Endodermal cell (in vitro differentiated cells): ENCODE results near the gene CATSPERB. TPM values are rescaled to one million over a fixed set of nuclear protein-coding genes. Genes with fewer than 3 reads are reported as not detected.
"Not testable (repeated sequence)": the region's sequence is repeated elsewhere in the genome, so short reads cannot be mapped to it uniquely, and the experiment has no call there.

Experiments
- DNase-seq: peaks from one replicate; pipeline ENCODE4 v3.0.0-alpha.2; 2017
- H3K27ac ChIP-seq: 2 replicates; pipeline ENCODE4 v1.5.1; 2013; ENCODE audit warnings: mild to moderate bottlenecking, low read depth, low read length, moderate library complexity
- H3K27me3 ChIP-seq: 2 replicates; pipeline ENCODE4 v1.6.1; 2013; ENCODE audit warnings: mild to moderate bottlenecking, low read length, moderate library complexity; ENCODE audit not compliant: insufficient read depth, control insufficient read depth, poor library complexity, severe bottlenecking
- H3K36me3 ChIP-seq: 2 replicates; pipeline ENCODE4 v1.7.0; 2013; ENCODE audit warnings: mild to moderate bottlenecking, low read length, moderate library complexity; ENCODE audit not compliant: control insufficient read depth, insufficient read depth
- H3K4me1 ChIP-seq: one replicate; pipeline ENCODE4 v1.7.0; 2013; ENCODE audit warnings: low read length; ENCODE audit not compliant: control insufficient read depth, insufficient read depth
- H3K4me3 ChIP-seq: 2 replicates; pipeline ENCODE4 v1.5.1; 2013; ENCODE audit warnings: mild to moderate bottlenecking, low read length, moderate library complexity
- H3K9ac ChIP-seq: 2 replicates; pipeline ENCODE4 v1.6.1; 2013; ENCODE audit warnings: mild to moderate bottlenecking, low read length, moderate library complexity; ENCODE audit not compliant: poor library complexity, severe bottlenecking; ENCODE audit errors: extremely low read depth
- H3K9me3 ChIP-seq: 2 replicates; pipeline ENCODE4 v1.6.1; 2013; ENCODE audit warnings: mild to moderate bottlenecking, low read length, moderate library complexity; ENCODE audit not compliant: control insufficient read depth
- H3K27ac Mint-ChIP-seq: 2 replicates; pipeline ENCODE4 v1.8.0; 2020; ENCODE audit warnings: mixed read lengths
- H3K27me3 Mint-ChIP-seq: 2 replicates; pipeline ENCODE4 v1.8.0; 2021; ENCODE audit warnings: mild to moderate bottlenecking, mixed read lengths; ENCODE audit not compliant: insufficient read depth
- H3K36me3 Mint-ChIP-seq: 2 replicates; pipeline ENCODE4 v1.8.0; 2020; ENCODE audit warnings: low read depth, mixed read lengths
- H3K4me1 Mint-ChIP-seq: 2 replicates; pipeline ENCODE4 v1.8.0; 2020; ENCODE audit warnings: mixed read lengths
- H3K4me3 Mint-ChIP-seq: 2 replicates; pipeline ENCODE4 v1.8.0; 2020; ENCODE audit warnings: mild to moderate bottlenecking, moderate library complexity, mixed read lengths
- H3K9me3 Mint-ChIP-seq: 2 replicates; pipeline ENCODE4 v1.8.0; 2020; ENCODE audit warnings: mild to moderate bottlenecking, mixed read lengths
- CTCF ChIP-seq: fragments of 200-600 bp; sonication (generic); conservative IDR thresholded peaks from 2 replicates; pipeline ENCODE4 v1.5.0; 2021; ENCODE audit warnings: antibody characterized with exemption, mild to moderate bottlenecking
- WGBS, 2 experiments: methylation state at CpG; one replicate each; pipeline versions ENCODE4 v1.1.5 to v1.1.7; 2013; ENCODE audit warnings: missing lambda C conversion rate in 2 of 2, mixed read lengths in 1 of 2; ENCODE audit not compliant: insufficient coverage in 1 of 2, insufficient read length in 1 of 2; 5-methylcytosine and 5-hydroxymethylcytosine counted together
- total RNA-seq, 2 donors: library from RNA; stranded (reverse); fragmentation: NEBNext Ultra II Directional in 1 of 2; extraction: Animal tissue kit (Norgen Biotek cat#: 25700) in 1 of 2; gene quantifications; 2 replicates in 1 of 2; 3 replicates in 1 of 2; pipeline ENCODE4 v1.2.1, GENCODE V29; 2021

CATSPERB gene
- total RNA-seq, 2 donors from 2014 or later = 0.64 TPM; not detected in 1

GRCh38 chr14:91679273-91679672 is 52.6 kb downstream of the CATSPERB start:
- H3K27ac Mint-ChIP-seq = no peak overlapping the region
- no peaks in the 10 kb centered on the region for H3K4me1 Mint-ChIP-seq
- no peaks in the 10 kb centered on the region for H3K36me3 Mint-ChIP-seq
- H3K4me1 ChIP-seq = no peaks in the 10 kb centered on the region
- no peak for TF ChIP-seq CTCF
- peak overlapping the region; percentile 27 for H3K4me3 ChIP-seq
- H3K9me3 Mint-ChIP-seq = peaks cover 69% of the 10 kb centered on the region
- H3K4me3 Mint-ChIP-seq = no peak overlapping the region
- peaks cover 35% of the 10 kb centered on the region for H3K9me3 ChIP-seq
- H3K27me3 ChIP-seq = no peaks in the 10 kb centered on the region
- no peak overlapping the region for H3K9ac ChIP-seq
- H3K27ac ChIP-seq = no peak overlapping the region
- DNase-seq = no peak
- H3K27me3 Mint-ChIP-seq = no peaks in the 10 kb centered on the region
- H3K36me3 ChIP-seq = no peaks in the 10 kb centered on the region

GRCh38 chr14:91677687-91678086 is 54.2 kb downstream of the CATSPERB start:
- H3K27me3 Mint-ChIP-seq, H3K4me1 Mint-ChIP-seq, H3K27me3 ChIP-seq, H3K4me3 ChIP-seq, H3K27ac Mint-ChIP-seq, H3K36me3 ChIP-seq, H3K4me3 Mint-ChIP-seq, H3K36me3 Mint-ChIP-seq, H3K4me1 ChIP-seq, H3K9ac ChIP-seq, DNase-seq, H3K27ac ChIP-seq: not testable (repeated sequence)
- peaks cover 39% of the 10 kb centered on the region for H3K9me3 ChIP-seq
- H3K9me3 Mint-ChIP-seq = peaks cover 81% of the 10 kb centered on the region
- WGBS, 2 experiments = 86 to 100% methylated on average over 2 to 3 of the region's 3 CpGs

GRCh38 chr14:91674911-91675310 is 57.0 kb downstream of the CATSPERB start:
- no peaks in the 10 kb centered on the region for H3K4me1 Mint-ChIP-seq
- no peak overlapping the region for H3K9ac ChIP-seq
- no peaks in the 10 kb centered on the region for H3K4me1 ChIP-seq
- DNase-seq = no peak
- H3K27ac ChIP-seq = no peak overlapping the region
- 91 to 100% methylated on average over 1 to 3 of the region's 3 CpGs for WGBS, 2 experiments
- H3K4me3 ChIP-seq = no peak overlapping the region
- no peaks in the 10 kb centered on the region for H3K27me3 ChIP-seq
- H3K4me3 Mint-ChIP-seq = no peak overlapping the region
- H3K36me3 ChIP-seq = no peaks in the 10 kb centered on the region
- H3K27me3 Mint-ChIP-seq = no peaks in the 10 kb centered on the region
- no peak overlapping the region for H3K27ac Mint-ChIP-seq
- TF ChIP-seq CTCF = no peak
- no peaks in the 10 kb centered on the region for H3K36me3 Mint-ChIP-seq
- H3K9me3 ChIP-seq = peaks cover 23% of the 10 kb centered on the region
- peaks cover 72% of the 10 kb centered on the region for H3K9me3 Mint-ChIP-seq

GRCh38 chr14:91669867-91670266 is 62.0 kb downstream of the CATSPERB start:
- Histone ChIP-seq H3K4me1 (no peaks in the 10 kb centered on the region), H3K27me3 (no peaks in the 10 kb centered on the region), H3K4me3 (no peak overlapping the region), H3K36me3 (no peaks in the 10 kb centered on the region), H3K9ac (no peak overlapping the region), H3K27ac (no peak overlapping the region), H3K9me3 (peaks cover 7% of the 10 kb centered on the region)
- Mint-ChIP-seq H3K27me3 (no peaks in the 10 kb centered on the region), H3K36me3 (no peaks in the 10 kb centered on the region), H3K27ac (no peak overlapping the region), H3K9me3 (peaks cover 43% of the 10 kb centered on the region), H3K4me1 (no peaks in the 10 kb centered on the region), H3K4me3 (no peak overlapping the region)
- no peak for DNase-seq
- 90 to 94% methylated on average over 2 of the region's 2 CpGs for WGBS, 2 experiments
- no peak for TF ChIP-seq CTCF

- not testable (repeated sequence) for H3K36me3 Mint-ChIP-seq, H3K9me3 ChIP-seq, DNase-seq, H3K27me3 ChIP-seq, H3K27me3 Mint-ChIP-seq, H3K27ac ChIP-seq, H3K4me1 ChIP-seq, H3K27ac Mint-ChIP-seq, H3K4me3 Mint-ChIP-seq, H3K36me3 ChIP-seq, H3K4me1 Mint-ChIP-seq, H3K4me3 ChIP-seq, H3K9ac ChIP-seq
- H3K9me3 Mint-ChIP-seq = peaks cover 20% of the 10 kb centered on the region
- 95 to 100% methylated on average over 2 of the region's 2 CpGs for WGBS, 2 experiments
Measured at GRCh38 chr14:91667101-91667500, 64.8 kb downstream of the CATSPERB start.
